GM12873 (cell line): ENCODE measurements around the gene RSF1.

Experiments used
- TF ChIP-seq, protein P1 (sequence below): IDR thresholded peaks from 2 replicates; pipeline ENCODE4 v1.5.1; 2012; ENCODE audit warnings: low read depth, mild to moderate bottlenecking, moderate library complexity, low read length, control low read depth; ENCODE audit not compliant: insufficient read depth; ENCODE audit errors: missing control alignments

RSF1 gene

DNA sequence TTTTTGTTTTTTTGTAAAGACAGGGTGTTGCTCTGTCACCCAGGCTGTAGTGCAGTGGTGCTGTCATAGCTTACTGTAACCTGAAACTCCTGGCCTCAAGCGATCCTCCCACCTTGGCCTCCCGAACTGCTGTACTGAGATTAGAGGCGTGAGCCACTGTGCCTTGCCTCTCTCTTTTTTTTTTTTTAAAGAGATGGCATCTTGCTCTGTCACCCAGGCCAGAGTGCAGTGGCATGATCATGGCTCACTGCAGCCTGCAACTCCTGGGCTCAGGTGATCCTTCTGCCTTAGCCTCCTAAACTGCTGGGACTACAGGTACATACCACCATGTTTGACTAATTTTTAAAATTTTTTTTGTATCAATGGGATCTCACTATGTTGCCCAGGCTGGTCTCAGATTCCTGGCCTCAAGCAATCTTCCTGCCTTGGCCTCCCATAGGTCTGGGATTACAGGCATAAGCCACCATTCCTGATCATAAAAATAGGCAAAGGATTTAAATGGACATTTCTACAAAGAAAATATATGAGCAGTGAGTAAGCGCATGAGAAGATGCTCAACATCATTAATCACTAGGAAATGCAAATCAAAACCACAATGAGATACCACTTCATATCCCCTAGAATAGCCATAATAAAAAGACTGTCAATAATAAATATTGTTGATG, 165.6 kb downstream of the RSF1 start:
- TF ChIP-seq, protein P1, sequence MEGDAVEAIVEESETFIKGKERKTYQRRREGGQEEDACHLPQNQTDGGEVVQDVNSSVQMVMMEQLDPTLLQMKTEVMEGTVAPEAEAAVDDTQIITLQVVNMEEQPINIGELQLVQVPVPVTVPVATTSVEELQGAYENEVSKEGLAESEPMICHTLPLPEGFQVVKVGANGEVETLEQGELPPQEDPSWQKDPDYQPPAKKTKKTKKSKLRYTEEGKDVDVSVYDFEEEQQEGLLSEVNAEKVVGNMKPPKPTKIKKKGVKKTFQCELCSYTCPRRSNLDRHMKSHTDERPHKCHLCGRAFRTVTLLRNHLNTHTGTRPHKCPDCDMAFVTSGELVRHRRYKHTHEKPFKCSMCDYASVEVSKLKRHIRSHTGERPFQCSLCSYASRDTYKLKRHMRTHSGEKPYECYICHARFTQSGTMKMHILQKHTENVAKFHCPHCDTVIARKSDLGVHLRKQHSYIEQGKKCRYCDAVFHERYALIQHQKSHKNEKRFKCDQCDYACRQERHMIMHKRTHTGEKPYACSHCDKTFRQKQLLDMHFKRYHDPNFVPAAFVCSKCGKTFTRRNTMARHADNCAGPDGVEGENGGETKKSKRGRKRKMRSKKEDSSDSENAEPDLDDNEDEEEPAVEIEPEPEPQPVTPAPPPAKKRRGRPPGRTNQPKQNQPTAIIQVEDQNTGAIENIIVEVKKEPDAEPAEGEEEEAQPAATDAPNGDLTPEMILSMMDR, result no peak

DNA sequence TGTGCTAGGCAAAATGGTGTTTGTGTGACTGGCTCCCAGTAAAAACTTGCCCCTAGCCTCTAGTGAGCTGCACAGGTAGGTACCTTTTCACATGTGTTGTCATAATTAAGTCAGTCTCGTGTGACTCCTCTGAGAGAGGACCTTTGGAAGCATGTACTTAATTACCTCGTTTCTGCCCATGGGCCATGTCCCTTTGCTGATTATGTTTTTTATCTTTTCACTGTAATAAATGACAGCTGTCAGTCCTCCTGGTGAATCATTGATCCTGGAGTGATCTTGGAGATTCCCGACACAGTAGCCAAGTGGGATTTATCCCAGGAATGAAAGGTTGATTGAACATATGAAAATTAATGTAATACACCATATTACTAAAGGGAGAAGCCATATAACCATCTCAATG, 170.4 kb downstream of the RSF1 start:
- TF ChIP-seq, protein P1, result no peak

DNA sequence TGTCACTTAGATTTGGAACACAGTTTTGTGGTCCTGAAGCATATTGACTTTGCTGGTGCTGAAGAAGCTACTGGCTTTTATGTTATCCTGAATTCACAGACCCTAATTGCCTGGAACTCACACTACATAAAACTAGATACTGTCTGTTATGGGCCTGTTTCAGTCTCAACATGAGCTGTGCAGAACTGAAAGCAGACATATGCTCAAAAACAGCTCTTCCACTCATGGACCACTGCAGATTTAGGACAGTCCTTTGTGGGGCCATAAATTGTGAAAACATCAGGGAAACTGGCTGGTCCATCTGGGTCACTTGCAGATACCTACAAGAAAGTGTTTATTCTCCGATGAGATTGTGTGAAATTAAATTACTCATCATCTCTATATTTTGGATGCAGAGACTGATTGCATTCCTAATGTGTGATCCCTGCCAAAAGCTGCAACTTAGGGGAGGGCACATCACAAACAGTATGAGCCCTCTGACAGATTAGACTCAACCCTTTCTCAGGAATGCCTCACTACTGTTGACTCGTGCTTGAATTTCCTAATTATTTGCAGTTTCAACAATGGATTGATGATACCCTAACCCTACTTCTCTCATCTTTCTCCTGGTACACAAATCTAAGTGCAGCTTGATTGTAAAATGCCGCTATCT, 172.7 kb downstream of the RSF1 start:
- TF ChIP-seq, protein P1, result no peak

DNA sequence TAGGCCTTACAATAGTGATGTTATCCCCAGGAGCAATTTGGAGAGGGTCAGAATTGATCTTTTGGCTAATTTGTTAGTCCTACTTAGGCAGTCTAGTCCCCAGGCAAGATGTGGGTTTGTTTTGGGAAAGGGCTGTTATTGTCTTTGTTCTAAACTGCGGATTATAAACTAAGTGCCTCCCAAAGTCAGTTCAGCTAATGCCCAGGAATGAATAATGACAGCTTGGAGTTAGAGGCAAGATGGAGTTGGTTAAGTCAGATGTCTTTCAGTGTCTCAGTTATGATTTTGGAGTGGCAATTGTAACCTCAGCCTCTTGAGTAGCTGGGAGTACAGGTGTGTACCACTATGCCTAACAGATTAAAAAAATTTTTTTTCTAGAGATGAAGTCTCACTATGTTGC, 175.6 kb downstream of the RSF1 start:
- TF ChIP-seq, protein P1, result no peak

DNA sequence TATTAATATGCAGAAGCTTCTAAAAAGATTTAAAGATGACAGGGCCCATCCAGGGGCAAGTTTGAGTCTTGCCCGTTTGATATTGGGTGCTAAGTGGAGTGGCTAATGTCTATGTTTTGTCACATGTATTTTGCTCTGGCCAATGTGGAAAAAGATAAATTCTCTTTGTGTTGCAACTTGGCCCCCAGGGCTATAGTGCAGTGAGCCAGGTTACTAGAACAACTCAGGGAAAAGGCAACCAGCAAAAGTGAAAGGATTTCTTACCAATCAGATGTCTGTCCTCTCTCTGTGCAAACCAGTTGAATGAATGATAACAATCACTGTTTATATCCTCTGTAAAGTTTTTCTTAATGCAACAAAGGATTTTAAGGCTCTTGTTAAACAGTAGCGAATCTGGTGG, 178.3 kb downstream of the RSF1 start:
- TF ChIP-seq, protein P1, result no peak

DNA sequence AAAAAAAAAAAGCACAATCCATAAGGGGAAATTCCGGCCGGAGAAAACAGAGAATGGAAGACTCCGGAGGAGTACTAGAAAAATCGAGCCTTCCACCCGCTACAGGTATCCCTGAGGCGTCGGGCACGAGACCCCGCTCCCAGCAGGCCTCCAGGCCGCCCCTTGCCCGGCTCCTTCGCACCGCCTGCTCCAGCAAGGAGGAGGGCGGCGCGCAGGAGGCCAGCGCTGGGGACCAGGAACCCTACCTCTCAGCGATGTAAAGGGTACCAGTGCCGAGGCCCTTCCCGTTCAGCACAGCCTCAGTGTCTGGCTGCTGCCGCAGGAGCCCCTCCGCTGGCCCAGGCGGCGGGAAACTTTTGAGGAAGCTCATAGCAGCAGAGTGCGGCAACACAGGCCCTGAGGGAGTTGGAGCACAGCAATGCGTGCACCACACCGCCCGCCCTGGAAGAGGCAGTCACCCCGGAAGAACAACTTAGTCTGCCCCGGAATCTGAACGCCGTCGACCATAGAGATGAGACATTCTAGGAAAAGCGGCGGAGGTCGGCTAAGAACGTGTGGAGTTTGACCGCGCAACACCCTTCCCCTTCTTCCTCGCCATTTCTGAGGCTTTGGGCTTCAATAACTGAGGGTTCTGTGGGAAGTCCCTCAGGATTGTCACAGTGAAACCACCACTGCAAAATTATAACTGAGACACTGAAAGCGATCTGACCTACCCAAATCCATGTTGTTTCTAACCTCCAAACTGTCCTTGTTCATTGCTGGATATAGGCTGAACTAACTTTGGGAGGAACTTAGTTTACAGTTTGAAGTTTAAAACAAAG, 183.0 kb downstream of the RSF1 start, which contains the start of gene CLNS1A:
TSS of gene CLNS1A (minus strand) at position 450 of the 821 bp plus-strand sequence. CDS start at position 370, 80 bp downstream.
- TF ChIP-seq, protein P1, result no peak
